Vagina (tissue), 2 donors: ENCODE data around the gene BEAN1. TPM values are rescaled to one million over a fixed set of nuclear protein-coding genes. Genes with fewer than 3 reads are reported as not detected.
A peak's percentile ranks its signal among the peaks of the same experiment; 100 is the strongest.

Experiments
- DNase-seq, 2 donors: peaks; one replicate each; pipeline ENCODE4 v3.0.0-alpha.2; 2017; ENCODE audit errors: extremely low spot score in 2 of 2
- H3K27ac ChIP-seq: fragments of 200-600 bp; sonication (generic); one replicate; pipeline ENCODE4 v1.5.1; 2019
- H3K27me3 ChIP-seq: fragments of 200-600 bp; sonication (generic); one replicate; pipeline ENCODE4 v1.5.1; 2019
- H3K36me3 ChIP-seq, 2 donors: fragments of 200-600 bp; sonication (generic); one replicate each; pipeline ENCODE4 v1.5.1; 2017 to 2019
- H3K4me1 ChIP-seq: fragments of 200-600 bp; sonication (generic); one replicate; pipeline ENCODE4 v1.5.1; 2019
- H3K4me3 ChIP-seq, 2 donors: fragments of 200-600 bp; sonication (generic); 1 replicate in 1 of 2; 2 replicates in 1 of 2; pipeline ENCODE4 v1.5.1; 2016 to 2019
- H3K9me3 ChIP-seq: fragments of 200-600 bp; sonication (generic); one replicate; pipeline ENCODE4 v1.5.1; 2019
- CTCF ChIP-seq, 3 experiments: fragments of 450-650 bp in 2 of 3; fragments of 200-600 bp in 1 of 3; sonication (generic) in 1 of 3; IDR thresholded peaks; one replicate each; pipeline ENCODE4 v1.5.1; 2017 to 2019; ENCODE audit warnings: antibody characterized with exemption in 3 of 3, mild to moderate bottlenecking in 2 of 3, moderate library complexity in 2 of 3
- POLR2A ChIP-seq, 2 donors: fragments of 450-650 bp; IDR thresholded peaks; one replicate each; pipeline ENCODE4 v1.6.1; 2017; ENCODE audit warnings: antibody characterized with exemption in 2 of 2, mild to moderate bottlenecking in 2 of 2, moderate library complexity in 2 of 2
- POLR2AphosphoS5 ChIP-seq, 2 donors: sonication (generic); formaldehyde crosslinking; IDR thresholded peaks; one replicate each; pipeline ENCODE4 v1.9.0; 2017; ENCODE audit warnings: antibody characterized with exemption in 2 of 2, mild to moderate bottlenecking in 2 of 2, low read depth in 1 of 2; ENCODE audit not compliant: insufficient read depth in 1 of 2
- intact Hi-C: fragments of 100-400 bp; cut with DNase I; formaldehyde crosslinking; loops from one replicate; pipeline ENCODE4 v1.15.1; 2023
- total RNA-seq: library from RNA; depleted of rRNA; stranded (reverse); fragments of >200 nt; gene quantifications from one replicate; pipeline ENCODE4 v1.2.3, GENCODE V29; 2016

Gene BEAN1
- total RNA-seq, 1 donor from 2014 or later: not detected

GRCh38 chr16:66408163-66409048, 18.7 kb upstream of the BEAN1 start:
- no peak overlapping the region for H3K4me3 ChIP-seq

GRCh38 chr16:66409156-66409555, 17.9 kb upstream of the BEAN1 start:
- DNase-seq: no peak
- Histone ChIP-seq H3K27ac (no peak overlapping the region), H3K4me3 (no peak overlapping the region), H3K9me3 (no peaks in the 10 kb centered on the region), H3K36me3 (no peaks in the 10 kb centered on the region), H3K4me1 (no peaks in the 10 kb centered on the region), H3K27me3 (no peaks in the 10 kb centered on the region)
- intact Hi-C loops: loop anchor here (5.0 to 10.0 kb wide), 3 partner anchors 73 to 466 kb away; partner anchors contain the start of gene CMTM3
- no peak for TF ChIP-seq POLR2A (IDR thresholded peaks at IDR 0.05)
- no peak for TF ChIP-seq POLR2AphosphoS5 (IDR thresholded peaks at IDR 0.05; ENCODE audit: insufficient read depth in 1 of 2, low read depth in 1 of 2)
- TF ChIP-seq CTCF (IDR thresholded peaks at IDR 0.05): no peak

More at GRCh38 chr16:66408163-66409048, 18.7 kb upstream of the BEAN1 start:
- Histone ChIP-seq H3K9me3 (no peaks in the 10 kb centered on the region), H3K36me3 (no peaks in the 10 kb centered on the region), H3K27ac (no peak overlapping the region), H3K27me3 (no peaks in the 10 kb centered on the region), H3K4me1 (no peaks in the 10 kb centered on the region)
- TF ChIP-seq POLR2A (IDR thresholded peaks at IDR 0.05) (no peak), POLR2AphosphoS5 (IDR thresholded peaks at IDR 0.05; ENCODE audit: insufficient read depth in 1 of 2, low read depth in 1 of 2) (peak in 1 of 2 donors; percentile 40)
- intact Hi-C loops: loop anchor here (5.0 to 10.0 kb wide), 3 partner anchors 74 to 466 kb away; partner anchors contain the start of gene CMTM3
- DNase-seq: peak; percentile 80 to 91

GRCh38 chr16:66412182-66412581, 14.9 kb upstream of the BEAN1 start:
- intact Hi-C loops: no loop called here
- Histone ChIP-seq H3K36me3 (no peaks in the 10 kb centered on the region), H3K4me3 (no peak overlapping the region), H3K4me1 (no peaks in the 10 kb centered on the region), H3K9me3 (no peaks in the 10 kb centered on the region), H3K27ac (no peak overlapping the region), H3K27me3 (no peaks in the 10 kb centered on the region)
- DNase-seq: no peak
- TF ChIP-seq CTCF (IDR thresholded peaks at IDR 0.05): no peak
- TF ChIP-seq POLR2AphosphoS5 (IDR thresholded peaks at IDR 0.05; ENCODE audit: insufficient read depth in 1 of 2, low read depth in 1 of 2): no peak
- no peak for TF ChIP-seq POLR2A (IDR thresholded peaks at IDR 0.05)

- intact Hi-C loops: no loop called here
- TF ChIP-seq POLR2A (IDR thresholded peaks at IDR 0.05) (no peak), CTCF (IDR thresholded peaks at IDR 0.05) (no peak), POLR2AphosphoS5 (IDR thresholded peaks at IDR 0.05; ENCODE audit: insufficient read depth in 1 of 2, low read depth in 1 of 2) (no peak)
Observed at GRCh38 chr16:66414891-66415290, 12.2 kb upstream of the BEAN1 start.

GRCh38 chr16:66416136-66416535, 11.0 kb upstream of the BEAN1 start:
- intact Hi-C loops: no loop called here
- DNase-seq: peak; percentile 34 to 47

More at GRCh38 chr16:66414891-66415290, 12.2 kb upstream of the BEAN1 start:
- H3K4me3 ChIP-seq: no peak overlapping the region
- DNase-seq: no peak
- no peaks in the 10 kb centered on the region for H3K9me3 ChIP-seq
- no peak overlapping the region for H3K27ac ChIP-seq
- no peaks in the 10 kb centered on the region for H3K4me1 ChIP-seq
- H3K27me3 ChIP-seq: no peaks in the 10 kb centered on the region
- no peaks in the 10 kb centered on the region for H3K36me3 ChIP-seq

More at GRCh38 chr16:66416136-66416535, 11.0 kb upstream of the BEAN1 start:
- Histone ChIP-seq H3K27me3 (no peaks in the 10 kb centered on the region), H3K27ac (no peak overlapping the region), H3K9me3 (no peaks in the 10 kb centered on the region), H3K36me3 (no peaks in the 10 kb centered on the region), H3K4me1 (no peaks in the 10 kb centered on the region), H3K4me3 (no peak overlapping the region)
- TF ChIP-seq POLR2AphosphoS5 (IDR thresholded peaks at IDR 0.05; ENCODE audit: insufficient read depth in 1 of 2, low read depth in 1 of 2) (no peak), CTCF (IDR thresholded peaks at IDR 0.05) (no peak), POLR2A (IDR thresholded peaks at IDR 0.05) (no peak)
